ENCODE measurements around the gene SLC9A9. TPM values are rescaled to one million over a fixed set of nuclear protein-coding genes. Genes with fewer than 3 reads are reported as not detected.

SLC9A9 gene
- total and polyA plus RNA-seq, 7 donors, result 1.3 to 5.4 (median 2.9) TPM

- no peak for ATAC-seq
- Histone ChIP-seq H3K4me1 (no peaks in the 10 kb centered on the region), H3K4me3 (no peak overlapping the region), H3K9me3 (no peaks in the 10 kb centered on the region), H3K36me3 (ENCODE audit: insufficient read depth in 1 of 2, low read depth in 1 of 2) (no peaks in the 10 kb centered on the region), H3K27ac (no peak overlapping the region), H3K27me3 (ENCODE audit: insufficient read depth in 3 of 3, low read length in 2 of 3) (no peaks in the 10 kb centered on the region)
- no peak for TF ChIP-seq CTCF (IDR thresholded peaks at IDR 0.05)
- DNase-seq, result no peak
- 84 to 100% (median 93%) methylated on average over 2 of the region's 2 CpGs for WGBS, 3 donors
- intact Hi-C loops (cut with DNase I), result no loop called here
These were observed 534.4 kb downstream of the SLC9A9 start for GRCh38 chr3:143313893-143314188.

GRCh38 chr3:143313025-143313892 lies 535.0 kb downstream of the SLC9A9 start:
- H3K4me3 ChIP-seq, result no peak overlapping the region
- H3K4me1 ChIP-seq, result no peaks in the 10 kb centered on the region
- no peak overlapping the region for H3K27ac ChIP-seq
- 79 to 90% (median 85%) methylated on average over 6 of the region's 6 CpGs for WGBS, 3 donors
- intact Hi-C loops (cut with DNase I), result no loop called here
- H3K36me3 ChIP-seq (ENCODE audit: insufficient read depth in 1 of 2, low read depth in 1 of 2), result no peaks in the 10 kb centered on the region
- TF ChIP-seq CTCF (IDR thresholded peaks at IDR 0.05), result no peak
- ATAC-seq (no peak), DNase-seq (no peak)
- no peaks in the 10 kb centered on the region for H3K9me3 ChIP-seq
- no peaks in the 10 kb centered on the region for H3K27me3 ChIP-seq (ENCODE audit: insufficient read depth in 3 of 3, low read length in 2 of 3)

- intact Hi-C loops (cut with DNase I), result no loop called here
- H3K36me3 ChIP-seq (ENCODE audit: insufficient read depth in 1 of 2, low read depth in 1 of 2), result no peaks in the 10 kb centered on the region
- H3K4me1 ChIP-seq, result no peaks in the 10 kb centered on the region
- WGBS, 3 donors, result 57 to 80% (median 65%) methylated on average over 1 of the region's 1 CpG
- no peak for DNase-seq
- no peak for TF ChIP-seq CTCF (IDR thresholded peaks at IDR 0.05)
- H3K27me3 ChIP-seq (ENCODE audit: insufficient read depth in 3 of 3, low read length in 2 of 3), result no peaks in the 10 kb centered on the region
- H3K4me3 ChIP-seq, result no peak overlapping the region
- no peak for ATAC-seq
- no peak overlapping the region for H3K27ac ChIP-seq
- no peaks in the 10 kb centered on the region for H3K9me3 ChIP-seq
These were observed 537.2 kb downstream of the SLC9A9 start for GRCh38 chr3:143311096-143311495.

GRCh38 chr3:143309705-143310104 lies 538.6 kb downstream of the SLC9A9 start:
- DNase-seq (no peak), ATAC-seq (no peak)
- intact Hi-C loops (cut with DNase I), result no loop called here
- Histone ChIP-seq H3K27me3 (ENCODE audit: insufficient read depth in 3 of 3, low read length in 2 of 3) (no peaks in the 10 kb centered on the region), H3K4me1 (no peaks in the 10 kb centered on the region), H3K27ac (no peak overlapping the region), H3K4me3 (no peak overlapping the region), H3K36me3 (ENCODE audit: insufficient read depth in 1 of 2, low read depth in 1 of 2) (no peaks in the 10 kb centered on the region), H3K9me3 (no peaks in the 10 kb centered on the region)
- 24 to 51% (median 33%) methylated on average over 2 of the region's 2 CpGs for WGBS, 3 donors
- no peak for TF ChIP-seq CTCF (IDR thresholded peaks at IDR 0.05)

Measured in psoas muscle (tissue), 8 donors.